Hepatocyte (in vitro differentiated cells): ENCODE measurements around the gene CSPG4.
"Not testable (repeated sequence)": the region's sequence is repeated elsewhere in the genome, so short reads cannot be mapped to it uniquely, and the experiment has no call there.

Source experiments
- CTCF ChIP-seq: fragments of 200-600 bp; sonication (generic); IDR thresholded peaks from 2 replicates; pipeline ENCODE4 v1.5.1; 2016; ENCODE audit warnings: antibody characterized with exemption, mild to moderate bottlenecking; ENCODE audit not compliant: poor library complexity
- EZH2 ChIP-seq: fragments of 200-600 bp; sonication (generic); IDR thresholded peaks from 2 replicates; pipeline ENCODE4 v1.6.1; 2016; ENCODE audit warnings: antibody characterized with exemption, mild to moderate bottlenecking, borderline replicate concordance
- EZH2phosphoT487 ChIP-seq: fragments of 200-600 bp; sonication (generic); IDR thresholded peaks from one replicate; pipeline ENCODE4 v1.6.1; 2018; ENCODE audit warnings: antibody characterized with exemption, mild to moderate bottlenecking, low read depth, moderate library complexity; ENCODE audit not compliant: unreplicated experiment, severe bottlenecking

- TF ChIP-seq CTCF, EZH2, EZH2phosphoT487: not testable (repeated sequence)
Observed at GRCh38 chr15:75701071-75702003, 11.3 kb downstream of the CSPG4 start.
